LNCaP clone FGC (cell line): ENCODE data around the gene GRIN2C.

Experiments used
- DNase-seq: peaks from one replicate; pipeline ENCODE4 v3.0.0-alpha.2; 2011; ENCODE audit warnings: low read depth
- H3K4me3 ChIP-seq: 2 replicates; pipeline ENCODE4 v1.5.1; 2011; ENCODE audit warnings: mild to moderate bottlenecking, low read depth, low read length, control low read depth
- CTCF ChIP-seq: IDR thresholded peaks from 2 replicates; pipeline ENCODE4 v1.5.1; 2012; ENCODE audit warnings: mild to moderate bottlenecking; ENCODE audit not compliant: control insufficient read depth, insufficient read depth; ENCODE audit errors: extremely low read depth

The GRIN2C gene

GRCh38 chr17:74862919-74863318, 3.2 kb upstream of the GRIN2C start:
- no peak for DNase-seq
- no peak for TF ChIP-seq CTCF
- H3K4me3 ChIP-seq: no peak overlapping the region

GRCh38 chr17:74862108-74862901, 2.6 kb upstream of the GRIN2C start:
- no peak overlapping the region for H3K4me3 ChIP-seq
- peak; percentile 64 for TF ChIP-seq CTCF
- no peak for DNase-seq

GRCh38 chr17:74861662-74862107, 2.0 kb upstream of the GRIN2C start:
- TF ChIP-seq CTCF: no peak
- no peak overlapping the region for H3K4me3 ChIP-seq
- DNase-seq: no peak

- TF ChIP-seq CTCF: no peak
- H3K4me3 ChIP-seq: no peak overlapping the region
- no peak for DNase-seq
Measured at GRCh38 chr17:74860872-74861661, 1.4 kb upstream of the GRIN2C start.

- no peak for DNase-seq
- TF ChIP-seq CTCF: no peak
- H3K4me3 ChIP-seq: no peak overlapping the region
Measured at GRCh38 chr17:74860229-74860871, 665 bp upstream of the GRIN2C start.

- no peak for TF ChIP-seq CTCF
- no peak for DNase-seq
Measured at GRCh38 chr17:74858672-74859458, 820 bp downstream of the GRIN2C start.

More at GRCh38 chr17:74858672-74859458, 820 bp downstream of the GRIN2C start:
- no peak overlapping the region for H3K4me3 ChIP-seq
